ENCODE data around the gene USP17L19. TPM values are rescaled to one million over a fixed set of nuclear protein-coding genes. Genes with fewer than 3 reads are reported as not detected.
A peak's percentile ranks its signal among the peaks of the same experiment; 100 is the strongest.
"Not testable (repeated sequence)": the region's sequence is repeated elsewhere in the genome, so short reads cannot be mapped to it uniquely, and the experiment has no call there.

USP17L19 gene
- total and polyA plus RNA-seq, 4 donors = not detected

- 72 to 83% methylated on average over 9 to 11 of the region's 12 CpGs for WGBS, 2 donors
- not testable (repeated sequence) for H3K9ac ChIP-seq (ENCODE audit: insufficient read depth in 1 of 2, low read length in 2 of 2); H3K4me1 ChIP-seq (ENCODE audit: control insufficient read depth in 5 of 5, insufficient read depth in 5 of 5, low read length in 5 of 5); ATAC-seq (ENCODE audit: insufficient read depth, low FRiP score); H3K9me3 ChIP-seq (ENCODE audit: control insufficient read depth in 4 of 4, insufficient read depth in 3 of 4, low read length in 3 of 4); H3K27me3 ChIP-seq (ENCODE audit: control insufficient read depth in 3 of 3, insufficient read depth in 3 of 3, low read length in 2 of 3); H3K27ac ChIP-seq (ENCODE audit: low read depth in 1 of 2, low read length in 1 of 2); DNase-seq; H3K36me3 ChIP-seq (ENCODE audit: control insufficient read depth in 4 of 4, insufficient read depth in 4 of 4, low read length in 4 of 4); H3K4me3 ChIP-seq
Measured at GRCh38 chr4:9238461-9238860, 14.7 kb upstream of the USP17L19 start.

GRCh38 chr4:9243579-9243978 lies 9.6 kb upstream of the USP17L19 start, which contains the start of gene USP17L17:
TSS of gene USP17L17 (plus strand) at chr4:9243879. CDS start at chr4:9243879, 0 bp downstream.
- H3K4me3 ChIP-seq; H3K36me3 ChIP-seq (ENCODE audit: control insufficient read depth in 4 of 4, insufficient read depth in 4 of 4, low read length in 4 of 4); DNase-seq; H3K9ac ChIP-seq (ENCODE audit: insufficient read depth in 1 of 2, low read length in 2 of 2); ATAC-seq (ENCODE audit: insufficient read depth, low FRiP score); H3K27ac ChIP-seq (ENCODE audit: low read depth in 1 of 2, low read length in 1 of 2); H3K27me3 ChIP-seq (ENCODE audit: control insufficient read depth in 3 of 3, insufficient read depth in 3 of 3, low read length in 2 of 3); H3K9me3 ChIP-seq (ENCODE audit: control insufficient read depth in 4 of 4, insufficient read depth in 3 of 4, low read length in 3 of 4); H3K4me1 ChIP-seq (ENCODE audit: control insufficient read depth in 5 of 5, insufficient read depth in 5 of 5, low read length in 5 of 5): not testable (repeated sequence)
- 92% methylated on average over 5 of the region's 14 CpGs for WGBS, 2 donors

- not testable (repeated sequence) for H3K27me3 ChIP-seq (ENCODE audit: control insufficient read depth in 3 of 3, insufficient read depth in 3 of 3, low read length in 2 of 3); H3K9ac ChIP-seq (ENCODE audit: insufficient read depth in 1 of 2, low read length in 2 of 2); ATAC-seq (ENCODE audit: insufficient read depth, low FRiP score); H3K4me1 ChIP-seq (ENCODE audit: control insufficient read depth in 5 of 5, insufficient read depth in 5 of 5, low read length in 5 of 5); H3K27ac ChIP-seq (ENCODE audit: low read depth in 1 of 2, low read length in 1 of 2); H3K36me3 ChIP-seq (ENCODE audit: control insufficient read depth in 4 of 4, insufficient read depth in 4 of 4, low read length in 4 of 4); H3K9me3 ChIP-seq (ENCODE audit: control insufficient read depth in 4 of 4, insufficient read depth in 3 of 4, low read length in 3 of 4); H3K4me3 ChIP-seq
- 88 to 89% methylated on average over 14 to 15 of the region's 26 CpGs for WGBS, 2 donors
- peak in 1 of 3 donors; percentile 12 for DNase-seq
Measured at GRCh38 chr4:9247953-9248680, 5.1 kb upstream of the USP17L19 start, which contains the start of gene USP17L18. TSS of gene USP17L18 (plus strand) at chr4:9248630. CDS start at chr4:9248630, 0 bp downstream.

- not testable (repeated sequence) for ATAC-seq (ENCODE audit: insufficient read depth, low FRiP score); H3K9me3 ChIP-seq (ENCODE audit: control insufficient read depth in 4 of 4, insufficient read depth in 3 of 4, low read length in 3 of 4); H3K9ac ChIP-seq (ENCODE audit: insufficient read depth in 1 of 2, low read length in 2 of 2); H3K27ac ChIP-seq (ENCODE audit: low read depth in 1 of 2, low read length in 1 of 2); H3K27me3 ChIP-seq (ENCODE audit: control insufficient read depth in 3 of 3, insufficient read depth in 3 of 3, low read length in 2 of 3); H3K36me3 ChIP-seq (ENCODE audit: control insufficient read depth in 4 of 4, insufficient read depth in 4 of 4, low read length in 4 of 4); DNase-seq; H3K4me3 ChIP-seq; H3K4me1 ChIP-seq (ENCODE audit: control insufficient read depth in 5 of 5, insufficient read depth in 5 of 5, low read length in 5 of 5)
- no CpG with 5 or more reads among the region's 15 CpGs for WGBS, 2 donors
Measured at GRCh38 chr4:9257824-9258223, 4.6 kb downstream of the USP17L19 start, which contains the start of gene USP17L20. TSS of gene USP17L20 (plus strand) at chr4:9258124. CDS start at chr4:9258124, 0 bp downstream.

- H3K4me3 ChIP-seq; H3K27ac ChIP-seq (ENCODE audit: low read depth in 1 of 2, low read length in 1 of 2); H3K9ac ChIP-seq (ENCODE audit: insufficient read depth in 1 of 2, low read length in 2 of 2); H3K27me3 ChIP-seq (ENCODE audit: control insufficient read depth in 3 of 3, insufficient read depth in 3 of 3, low read length in 2 of 3); H3K36me3 ChIP-seq (ENCODE audit: control insufficient read depth in 4 of 4, insufficient read depth in 4 of 4, low read length in 4 of 4); H3K9me3 ChIP-seq (ENCODE audit: control insufficient read depth in 4 of 4, insufficient read depth in 3 of 4, low read length in 3 of 4); ATAC-seq (ENCODE audit: insufficient read depth, low FRiP score); DNase-seq; H3K4me1 ChIP-seq (ENCODE audit: control insufficient read depth in 5 of 5, insufficient read depth in 5 of 5, low read length in 5 of 5): not testable (repeated sequence)
- WGBS, 2 donors = no CpG with 5 or more reads among the region's 13 CpGs
Measured at GRCh38 chr4:9262572-9262971, 9.4 kb downstream of the USP17L19 start, which contains the start of gene USP17L21. TSS of gene USP17L21 (plus strand) at chr4:9262872. CDS start at chr4:9262872, 0 bp downstream.

- not testable (repeated sequence) for H3K27me3 ChIP-seq (ENCODE audit: control insufficient read depth in 3 of 3, insufficient read depth in 3 of 3, low read length in 2 of 3); H3K9ac ChIP-seq (ENCODE audit: insufficient read depth in 1 of 2, low read length in 2 of 2); H3K27ac ChIP-seq (ENCODE audit: low read depth in 1 of 2, low read length in 1 of 2); ATAC-seq (ENCODE audit: insufficient read depth, low FRiP score); H3K4me1 ChIP-seq (ENCODE audit: control insufficient read depth in 5 of 5, insufficient read depth in 5 of 5, low read length in 5 of 5); H3K36me3 ChIP-seq (ENCODE audit: control insufficient read depth in 4 of 4, insufficient read depth in 4 of 4, low read length in 4 of 4); H3K9me3 ChIP-seq (ENCODE audit: control insufficient read depth in 4 of 4, insufficient read depth in 3 of 4, low read length in 3 of 4); H3K4me3 ChIP-seq; DNase-seq
- no CpG with 5 or more reads among the region's 15 CpGs for WGBS, 2 donors
Measured at GRCh38 chr4:9267319-9267718, 14.1 kb downstream of the USP17L19 start, which contains the start of gene USP17L22. TSS of gene USP17L22 (plus strand) at chr4:9267619. CDS start at chr4:9267619, 0 bp downstream.

- WGBS, 2 donors = 83 to 85% methylated on average over 4 to 5 of the region's 10 CpGs
- H3K4me3 ChIP-seq; ATAC-seq (ENCODE audit: insufficient read depth, low FRiP score); H3K27ac ChIP-seq (ENCODE audit: low read depth in 1 of 2, low read length in 1 of 2); DNase-seq; H3K9ac ChIP-seq (ENCODE audit: insufficient read depth in 1 of 2, low read length in 2 of 2); H3K27me3 ChIP-seq (ENCODE audit: control insufficient read depth in 3 of 3, insufficient read depth in 3 of 3, low read length in 2 of 3); H3K36me3 ChIP-seq (ENCODE audit: control insufficient read depth in 4 of 4, insufficient read depth in 4 of 4, low read length in 4 of 4); H3K9me3 ChIP-seq (ENCODE audit: control insufficient read depth in 4 of 4, insufficient read depth in 3 of 4, low read length in 3 of 4); H3K4me1 ChIP-seq (ENCODE audit: control insufficient read depth in 5 of 5, insufficient read depth in 5 of 5, low read length in 5 of 5): not testable (repeated sequence)
Measured at GRCh38 chr4:9271719-9272118, 18.5 kb downstream of the USP17L19 start.

Data from lung (tissue), 10 donors.